Ishikawa (cell line): Measurements from ENCODE around the gene KRTAP20-1.

ENCODE experiments used
- CEBPB ChIP-seq: IDR thresholded peaks from 2 replicates; pipeline ENCODE4 v1.6.1; 2012
- CREB1 ChIP-seq: IDR thresholded peaks from 2 replicates; pipeline ENCODE4 v1.6.1; 2012; ENCODE audit warnings: low read depth
- EGR1 ChIP-seq: IDR thresholded peaks from 2 replicates; pipeline ENCODE4 v1.6.1; 2012
- FOXM1 ChIP-seq: IDR thresholded peaks from 2 replicates; pipeline ENCODE4 v1.6.1; 2012; ENCODE audit warnings: low read depth, borderline replicate concordance
- NFIC ChIP-seq: IDR thresholded peaks from 2 replicates; pipeline ENCODE4 v1.6.1; 2012
- RAD21 ChIP-seq: IDR thresholded peaks from 2 replicates; pipeline ENCODE4 v1.6.1; 2012; ENCODE audit warnings: low read depth
- TAF1 ChIP-seq: IDR thresholded peaks from 2 replicates; pipeline ENCODE4 v1.6.1; 2012; ENCODE audit warnings: low read depth, mild to moderate bottlenecking
- TCF12 ChIP-seq: IDR thresholded peaks from 2 replicates; pipeline ENCODE4 v1.6.1; 2012; ENCODE audit warnings: low read depth
- TEAD4 ChIP-seq: IDR thresholded peaks from 2 replicates; pipeline ENCODE4 v1.6.1; 2012
- YY1 ChIP-seq: IDR thresholded peaks from 2 replicates; pipeline ENCODE4 v1.6.1; 2012; ENCODE audit warnings: low read depth
- ZBTB7A ChIP-seq: IDR thresholded peaks from 2 replicates; pipeline ENCODE4 v1.6.1; 2012; ENCODE audit warnings: low read depth
- TF ChIP-seq, protein P1 (sequence below): IDR thresholded peaks from 2 replicates; pipeline ENCODE4 v1.6.1; 2012
- TF ChIP-seq, protein P2 (sequence below): IDR thresholded peaks from 2 replicates; pipeline ENCODE4 v1.6.1; 2012; ENCODE audit warnings: low read depth, mild to moderate bottlenecking
- TF ChIP-seq, protein P3 (sequence below): IDR thresholded peaks from 2 replicates; pipeline ENCODE4 v1.6.1; 2012

The KRTAP20-1 gene

DNA sequence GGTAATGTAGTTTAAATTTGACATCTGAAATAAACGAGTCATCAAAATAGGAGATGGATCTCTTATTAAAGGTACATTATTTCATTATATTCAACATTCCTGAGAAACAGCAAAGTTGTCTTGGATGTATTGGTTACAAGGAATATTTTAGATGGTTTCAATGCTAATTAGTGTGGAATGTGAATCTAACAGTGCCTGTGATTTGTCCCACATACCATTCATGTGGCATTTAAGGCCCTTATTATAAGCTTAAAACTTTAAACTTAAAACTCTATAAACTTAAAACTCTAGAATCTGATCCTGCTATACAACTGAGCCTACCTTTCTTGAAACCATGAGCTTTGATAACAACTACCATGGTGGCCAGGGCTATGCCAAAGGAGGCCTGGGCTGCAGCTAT is 15.4 kb upstream of the KRTAP20-1 start, which contains the start of gene KRTAP22-1:
Gene KRTAP22-1 (plus strand): TSS at position 301 of the 400 bp plus-strand sequence.
- no peak for TF ChIP-seq FOXM1
- TF ChIP-seq, protein P1, sequence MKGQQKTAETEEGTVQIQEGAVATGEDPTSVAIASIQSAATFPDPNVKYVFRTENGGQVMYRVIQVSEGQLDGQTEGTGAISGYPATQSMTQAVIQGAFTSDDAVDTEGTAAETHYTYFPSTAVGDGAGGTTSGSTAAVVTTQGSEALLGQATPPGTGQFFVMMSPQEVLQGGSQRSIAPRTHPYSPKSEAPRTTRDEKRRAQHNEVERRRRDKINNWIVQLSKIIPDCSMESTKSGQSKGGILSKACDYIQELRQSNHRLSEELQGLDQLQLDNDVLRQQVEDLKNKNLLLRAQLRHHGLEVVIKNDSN = no peak
- TF ChIP-seq CEBPB = no peak
- TF ChIP-seq ZBTB7A = no peak
- TF ChIP-seq EGR1 = no peak
- no peak for TF ChIP-seq TCF12
- TF ChIP-seq TEAD4 = no peak
- no peak for TF ChIP-seq TAF1
- TF ChIP-seq RAD21 = no peak
- TF ChIP-seq, protein P2, sequence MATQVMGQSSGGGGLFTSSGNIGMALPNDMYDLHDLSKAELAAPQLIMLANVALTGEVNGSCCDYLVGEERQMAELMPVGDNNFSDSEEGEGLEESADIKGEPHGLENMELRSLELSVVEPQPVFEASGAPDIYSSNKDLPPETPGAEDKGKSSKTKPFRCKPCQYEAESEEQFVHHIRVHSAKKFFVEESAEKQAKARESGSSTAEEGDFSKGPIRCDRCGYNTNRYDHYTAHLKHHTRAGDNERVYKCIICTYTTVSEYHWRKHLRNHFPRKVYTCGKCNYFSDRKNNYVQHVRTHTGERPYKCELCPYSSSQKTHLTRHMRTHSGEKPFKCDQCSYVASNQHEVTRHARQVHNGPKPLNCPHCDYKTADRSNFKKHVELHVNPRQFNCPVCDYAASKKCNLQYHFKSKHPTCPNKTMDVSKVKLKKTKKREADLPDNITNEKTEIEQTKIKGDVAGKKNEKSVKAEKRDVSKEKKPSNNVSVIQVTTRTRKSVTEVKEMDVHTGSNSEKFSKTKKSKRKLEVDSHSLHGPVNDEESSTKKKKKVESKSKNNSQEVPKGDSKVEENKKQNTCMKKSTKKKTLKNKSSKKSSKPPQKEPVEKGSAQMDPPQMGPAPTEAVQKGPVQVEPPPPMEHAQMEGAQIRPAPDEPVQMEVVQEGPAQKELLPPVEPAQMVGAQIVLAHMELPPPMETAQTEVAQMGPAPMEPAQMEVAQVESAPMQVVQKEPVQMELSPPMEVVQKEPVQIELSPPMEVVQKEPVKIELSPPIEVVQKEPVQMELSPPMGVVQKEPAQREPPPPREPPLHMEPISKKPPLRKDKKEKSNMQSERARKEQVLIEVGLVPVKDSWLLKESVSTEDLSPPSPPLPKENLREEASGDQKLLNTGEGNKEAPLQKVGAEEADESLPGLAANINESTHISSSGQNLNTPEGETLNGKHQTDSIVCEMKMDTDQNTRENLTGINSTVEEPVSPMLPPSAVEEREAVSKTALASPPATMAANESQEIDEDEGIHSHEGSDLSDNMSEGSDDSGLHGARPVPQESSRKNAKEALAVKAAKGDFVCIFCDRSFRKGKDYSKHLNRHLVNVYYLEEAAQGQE = no peak
- no peak for TF ChIP-seq NFIC
- no peak for TF ChIP-seq CREB1
- TF ChIP-seq YY1 = no peak

DNA sequence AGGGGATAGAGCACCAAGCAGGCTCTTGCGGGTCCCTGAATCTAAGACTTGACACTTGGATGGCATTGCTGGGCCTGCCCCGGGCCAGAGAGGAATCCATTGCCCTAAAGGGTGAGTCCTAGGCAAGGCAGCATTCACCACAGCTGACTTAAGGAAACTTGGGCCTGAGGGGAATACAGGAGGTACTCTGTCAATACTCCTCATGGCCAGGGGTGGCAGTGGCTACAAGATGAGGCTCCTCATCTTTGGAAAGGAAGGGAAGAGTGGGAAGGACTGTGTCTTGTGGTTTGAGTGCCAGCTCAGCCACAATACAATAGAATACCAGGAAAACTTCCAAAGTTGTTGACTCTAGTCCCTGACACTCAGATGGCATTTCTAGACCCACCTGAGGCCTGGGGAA is 10.3 kb upstream of the KRTAP20-1 start:
- TF ChIP-seq FOXM1 = no peak
- TF ChIP-seq CEBPB = no peak
- no peak for TF ChIP-seq ZBTB7A
- TF ChIP-seq TAF1 = no peak
- no peak for TF ChIP-seq CREB1
- TF ChIP-seq, protein P2 = no peak
- TF ChIP-seq, protein P1 = no peak
- TF ChIP-seq TEAD4 = no peak
- TF ChIP-seq NFIC = no peak
- no peak for TF ChIP-seq YY1
- no peak for TF ChIP-seq RAD21

DNA sequence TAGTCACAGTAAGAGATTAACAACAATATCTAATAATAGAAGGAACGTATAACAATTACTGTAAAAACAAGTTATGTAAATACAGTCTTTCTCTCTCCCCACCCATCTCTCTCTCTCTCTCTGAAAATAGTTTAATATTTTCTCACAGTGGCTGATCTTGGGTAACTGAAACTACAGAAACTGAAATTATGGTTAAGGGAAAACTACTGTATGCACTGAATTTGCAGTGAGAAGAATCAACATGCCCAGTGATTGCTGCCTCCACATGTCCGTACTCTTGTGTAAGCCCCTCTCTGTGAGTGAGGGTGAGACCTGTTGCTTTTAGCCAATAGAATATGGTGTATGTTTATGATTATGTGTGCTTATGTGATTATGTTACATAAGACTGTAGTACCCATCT is 4.1 kb upstream of the KRTAP20-1 start:
- TF ChIP-seq TEAD4 (no peak), TAF1 (no peak), CEBPB (no peak), ZBTB7A (no peak)
- TF ChIP-seq, protein P3, sequence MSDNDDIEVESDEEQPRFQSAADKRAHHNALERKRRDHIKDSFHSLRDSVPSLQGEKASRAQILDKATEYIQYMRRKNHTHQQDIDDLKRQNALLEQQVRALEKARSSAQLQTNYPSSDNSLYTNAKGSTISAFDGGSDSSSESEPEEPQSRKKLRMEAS = no peak
- TF ChIP-seq, protein P2 = no peak

DNA sequence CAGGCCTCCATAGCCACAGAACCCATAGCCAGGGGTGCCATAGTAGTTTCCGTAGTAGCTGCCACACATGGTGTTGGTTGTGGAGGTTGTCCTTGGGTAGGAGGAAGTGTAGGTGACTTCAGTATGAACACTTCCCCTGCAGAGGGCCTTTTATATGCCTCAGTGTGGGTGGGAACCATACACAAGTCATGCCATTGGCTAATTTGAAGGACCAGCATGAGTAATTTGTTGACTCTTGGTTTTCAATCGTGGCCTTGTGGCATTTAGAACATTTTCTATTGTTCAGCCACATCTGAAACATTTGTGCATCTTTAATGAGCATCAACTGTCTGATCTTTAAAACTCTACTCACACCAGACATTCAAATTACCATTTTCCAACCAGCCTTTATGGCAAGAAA is 2.4 kb upstream of the KRTAP20-1 start, which contains the start of gene KRTAP6-1:
Gene KRTAP6-1 (minus strand): TSS at position 95 of the 400 bp plus-strand sequence. CDS start 26 bp downstream, at position 69.
- TF ChIP-seq, protein P2 = no peak
- TF ChIP-seq, protein P1 = no peak
